ENCODE measurements around the gene IFIT3. TPM values are rescaled to one million over a fixed set of nuclear protein-coding genes. Genes with fewer than 3 reads are reported as not detected.

Gene IFIT3
- total RNA-seq, 1 experiment from 2014 or later: 0.55 TPM

- H3K79me2 ChIP-seq (ENCODE audit: insufficient read depth, low read length): no peaks in the 10 kb centered on the region
- H2BK15ac ChIP-seq (ENCODE audit: low read depth, low read length): no peak overlapping the region
- no CpG with 5 or more reads among the region's 1 CpG for WGBS (ENCODE audit: extremely low coverage, insufficient read length, low lambda C conversion rate)
- no peak for TF ChIP-seq CTCF (conservative IDR thresholded peaks at IDR 0.05)
- Mint-ChIP-seq H3K4me1 (peaks cover 0 to 2% of the 10 kb centered on the region in 2 experiments; a peak in 1 of 4 replicates), H3K27me3 (ENCODE audit: low read depth) (no peaks in the 10 kb centered on the region; the same call in none of the 2 replicates), H3K27ac (no peak overlapping the region), H3K36me3 (ENCODE audit: insufficient read depth in 1 of 3, low read depth in 3 of 3) (peaks cover 0 to 2% (median 0%) of the 10 kb centered on the region in 3 experiments; a peak in 2 of 7 replicates), H3K4me3 (no peak overlapping the region), H3K9me3 (peaks cover 0 to 3% of the 10 kb centered on the region in 2 experiments; a peak in 1 of 5 replicates)
- H3K27me3 ChIP-seq (ENCODE audit: insufficient read depth, low read length): no peaks in the 10 kb centered on the region
- no peak overlapping the region for H2BK120ac ChIP-seq (ENCODE audit: low read depth, low read length, poor library complexity, severe bottlenecking)
- H4K5ac ChIP-seq (ENCODE audit: insufficient read length, low read depth, low read length): no peak overlapping the region
- H3K56ac ChIP-seq (ENCODE audit: insufficient read length, low read depth, low read length): no peak overlapping the region
- no peak overlapping the region for H3K18ac ChIP-seq (ENCODE audit: insufficient read length, low read depth, low read length)
- H4K20me1 ChIP-seq (ENCODE audit: control insufficient read depth, insufficient read depth, insufficient read length): no peaks in the 10 kb centered on the region
- H2BK20ac ChIP-seq (ENCODE audit: low read depth, low read length, poor library complexity, severe bottlenecking): no peak overlapping the region
- H3K14ac ChIP-seq (ENCODE audit: insufficient read depth, low read length): no peak overlapping the region
- H3K4ac ChIP-seq (ENCODE audit: low read depth, low read length): no peak overlapping the region
- H3T11ph ChIP-seq (ENCODE audit: low read length): no peak overlapping the region
- no peaks in the 10 kb centered on the region for H3K9me3 ChIP-seq (ENCODE audit: control insufficient read depth, low read depth, low read length)
- no peak for DNase-seq
- no peaks in the 10 kb centered on the region for H3K23me2 ChIP-seq (ENCODE audit: insufficient read length, low read depth, low read length, poor library complexity, severe bottlenecking)
- no peak overlapping the region for H3K23ac ChIP-seq (ENCODE audit: insufficient read length, low read depth, low read length)
- H4K8ac ChIP-seq (replicated peaks; ENCODE audit: insufficient read length, low read depth, low read length): no peak overlapping the region
- no peak overlapping the region for H3K4me2 ChIP-seq (ENCODE audit: insufficient read depth, insufficient read length, low read length)
- H2BK5ac ChIP-seq (ENCODE audit: insufficient read length, low read length): no peak overlapping the region
- no peak overlapping the region for H3K27ac ChIP-seq (ENCODE audit: insufficient read length, low read depth, low read length)
- H4K91ac ChIP-seq (ENCODE audit: insufficient read length, low read depth, low read length): no peak overlapping the region
- no peak overlapping the region for H2AFZ ChIP-seq (ENCODE audit: low read length)
- H3K9ac ChIP-seq (ENCODE audit: extremely low read depth, insufficient read length, low read length): no peak overlapping the region
- H2BK12ac ChIP-seq (ENCODE audit: insufficient read length, low read depth, low read length): no peak overlapping the region
- H3K79me1 ChIP-seq (ENCODE audit: insufficient read depth, low read depth, low read length, poor library complexity, severe bottlenecking): no peaks in the 10 kb centered on the region
- H2AK5ac ChIP-seq (ENCODE audit: insufficient read length, low read length): no peak overlapping the region
- no peaks in the 10 kb centered on the region for H3K4me1 ChIP-seq (ENCODE audit: insufficient read depth, low read length)
Measured at GRCh38 chr10:89295597-89295996, 32.2 kb upstream of the IFIT3 start.

Data from H9 (cell line).